Peyer's patch (tissue), 4 donors: ENCODE data around the gene RPL13A. TPM values are rescaled to one million over a fixed set of nuclear protein-coding genes. Genes with fewer than 3 reads are reported as not detected.

ENCODE experiments used
- DNase-seq, 3 donors: peaks; one replicate each; pipeline ENCODE4 v3.0.0-alpha.2; 2017 to 2019
- H3K27ac ChIP-seq, 4 donors: fragments of 200-600 bp; sonication (generic); one replicate each; pipeline ENCODE4 v1.5.1; 2016 to 2019
- H3K27me3 ChIP-seq, 2 donors: fragments of 200-600 bp; sonication (generic); one replicate each; pipeline ENCODE4 v1.5.1; 2019
- H3K36me3 ChIP-seq, 3 donors: fragments of 200-600 bp; sonication (generic); one replicate each; pipeline ENCODE4 v1.5.1; 2016 to 2019
- H3K4me1 ChIP-seq, 4 donors: fragments of 200-600 bp; sonication (generic); one replicate each; pipeline ENCODE4 v1.5.1; 2016 to 2019
- H3K4me3 ChIP-seq, 4 donors: fragments of 200-600 bp; sonication (generic); 1 replicate in 3 of 4; 2 replicates in 1 of 4; pipeline ENCODE4 v1.5.1; 2016 to 2019; ENCODE audit warnings: mild to moderate bottlenecking in 1 of 4
- H3K9me3 ChIP-seq, 4 donors: fragments of 200-600 bp; sonication (generic); one replicate each; pipeline ENCODE4 v1.5.1; 2016 to 2019; ENCODE audit warnings: mild to moderate bottlenecking in 1 of 4
- CTCF ChIP-seq, 6 experiments: fragments of 450-650 bp in 4 of 6; fragments of 200-600 bp in 2 of 6; sonication (generic) in 1 of 6; IDR thresholded peaks; one replicate each; pipeline ENCODE4 v1.5.1; 2017 to 2019; ENCODE audit warnings: antibody characterized with exemption in 6 of 6, mild to moderate bottlenecking in 3 of 6, moderate library complexity in 1 of 6
- POLR2A ChIP-seq, 2 donors: fragments of 450-650 bp; IDR thresholded peaks; one replicate each; pipeline ENCODE4 v1.5.1; 2017; ENCODE audit warnings: antibody characterized with exemption in 2 of 2, mild to moderate bottlenecking in 2 of 2, moderate library complexity in 2 of 2
- total RNA-seq, 4 donors: library from RNA; depleted of rRNA; stranded (reverse); fragments of >200 nt; gene quantifications; one replicate each; pipeline ENCODE4 v1.1.0, GENCODE V29; 2016

RPL13A gene
- total RNA-seq, 4 donors from 2014 or later: 1,523 to 3,539 (median 1,798) TPM

GRCh38 chr19:49488863-49489537, 1.6 kb downstream of the RPL13A start:
- Histone ChIP-seq H3K27me3 (no peaks in the 10 kb centered on the region), H3K36me3 (peaks cover 0 to 37% (median 0%) of the 10 kb centered on the region in 3 donors), H3K4me3 (peak overlapping the region; percentile 94 to 99 (median 96)), H3K4me1 (peaks cover 0 to 26% (median 19%) of the 10 kb centered on the region in 4 donors), H3K9me3 (no peaks in the 10 kb centered on the region), H3K27ac (peak overlapping the region; percentile 92 to 95 (median 94))
- TF ChIP-seq CTCF (IDR thresholded peaks at IDR 0.05) (no peak), POLR2A (IDR thresholded peaks at IDR 0.05) (no peak)
- no peak for DNase-seq

GRCh38 chr19:49489601-49490167, 2.3 kb downstream of the RPL13A start:
- TF ChIP-seq POLR2A (IDR thresholded peaks at IDR 0.05) (no peak), CTCF (IDR thresholded peaks at IDR 0.05) (peak; percentile 19 to 41 (median 36))
- Histone ChIP-seq H3K27me3 (no peaks in the 10 kb centered on the region), H3K9me3 (no peaks in the 10 kb centered on the region), H3K4me3 (peak overlapping the region; percentile 94 to 99 (median 96)), H3K36me3 (peaks cover 0 to 37% (median 0%) of the 10 kb centered on the region in 3 donors), H3K27ac (peak overlapping the region; percentile 92 to 95 (median 94)), H3K4me1 (peaks cover 0 to 26% (median 19%) of the 10 kb centered on the region in 4 donors)
- peak in 2 of 3 donors; percentile 68 to 76 for DNase-seq

GRCh38 chr19:49490287-49491029, 3.0 kb downstream of the RPL13A start:
- H3K4me3 ChIP-seq: peak overlapping the region in 1 of 4 donors; percentile 95
- H3K9me3 ChIP-seq: no peaks in the 10 kb centered on the region
- H3K27me3 ChIP-seq: no peaks in the 10 kb centered on the region
- H3K4me1 ChIP-seq: peaks cover 0 to 33% (median 19%) of the 10 kb centered on the region in 4 donors
- H3K27ac ChIP-seq: peak overlapping the region in 3 of 4 donors; percentile 94 to 95 (median 95)
- DNase-seq: no peak
- TF ChIP-seq CTCF (IDR thresholded peaks at IDR 0.05) (no peak), POLR2A (IDR thresholded peaks at IDR 0.05) (no peak)
- peaks cover 0 to 37% (median 0%) of the 10 kb centered on the region in 3 donors for H3K36me3 ChIP-seq

GRCh38 chr19:49491030-49491803, 3.8 kb downstream of the RPL13A start:
- no peak for TF ChIP-seq POLR2A (IDR thresholded peaks at IDR 0.05)
- TF ChIP-seq CTCF (IDR thresholded peaks at IDR 0.05): no peak
- no peak for DNase-seq
- Histone ChIP-seq H3K36me3 (peaks cover 0 to 37% (median 0%) of the 10 kb centered on the region in 3 donors), H3K4me1 (peaks cover 0 to 35% (median 19%) of the 10 kb centered on the region in 4 donors), H3K27ac (peak overlapping the region in 3 of 4 donors; percentile 14 to 95 (median 95)), H3K9me3 (no peaks in the 10 kb centered on the region), H3K27me3 (no peaks in the 10 kb centered on the region), H3K4me3 (no peak overlapping the region)
